RWPE2 (cell line): Measurements from ENCODE around the gene TMPRSS9.
"Not testable (repeated sequence)": the region's sequence is repeated elsewhere in the genome, so short reads cannot be mapped to it uniquely, and the experiment has no call there.

Source experiments
- ATAC-seq: fragments of 200-7000 bp; cut with Tn5 transposase; 3 replicates; pipeline ENCODE4 v1.9.1; 2021; ENCODE audit warnings: low read depth
- DNase-seq: peaks from one replicate; pipeline ENCODE4 v3.0.0-alpha.2; 2020; ENCODE audit warnings: low spot score
- H3K27ac ChIP-seq: fragments of 450-650 bp; 2 replicates; pipeline ENCODE4 v1.5.1; 2017; ENCODE audit warnings: mild to moderate bottlenecking; ENCODE audit not compliant: poor library complexity, severe bottlenecking
- H3K27me3 ChIP-seq: fragments of 250-450 bp; sonication (Bioruptor Pico); 2 replicates; pipeline ENCODE4 v1.5.1; 2021; ENCODE audit warnings: mild to moderate bottlenecking, moderate library complexity; ENCODE audit not compliant: insufficient read depth, poor library complexity, severe bottlenecking
- H3K36me3 ChIP-seq: fragments of 250-450 bp; sonication (Bioruptor Pico); 2 replicates; pipeline ENCODE4 v1.5.1; 2020; ENCODE audit warnings: low read depth, mild to moderate bottlenecking, moderate library complexity
- H3K4me1 ChIP-seq: fragments of 250-450 bp; sonication (Bioruptor Pico); 2 replicates; pipeline ENCODE4 v1.5.1; 2021; ENCODE audit warnings: mild to moderate bottlenecking, moderate library complexity; ENCODE audit not compliant: insufficient read depth, poor library complexity, severe bottlenecking
- H3K4me3 ChIP-seq: fragments of 250-450 bp; sonication (Bioruptor Pico); 2 replicates; pipeline ENCODE4 v1.5.1; 2021; ENCODE audit warnings: mild to moderate bottlenecking, moderate library complexity; ENCODE audit not compliant: severe bottlenecking
- H3K9me3 ChIP-seq: fragments of 250-450 bp; sonication (Bioruptor Pico); 2 replicates; pipeline ENCODE4 v1.5.1; 2021; ENCODE audit warnings: mild to moderate bottlenecking, moderate library complexity; ENCODE audit not compliant: severe bottlenecking
- CTCF ChIP-seq: fragments of 450-650 bp; IDR thresholded peaks from one replicate; pipeline ENCODE4 v1.5.1; 2017; ENCODE audit warnings: mild to moderate bottlenecking, moderate library complexity; ENCODE audit not compliant: poor library complexity, severe bottlenecking

Gene TMPRSS9

GRCh38 chr19:2345794-2346663 is 14.0 kb upstream of the TMPRSS9 start:
- Histone ChIP-seq H3K4me1 (no peaks in the 10 kb centered on the region), H3K4me3 (no peak overlapping the region), H3K36me3 (0 out of 2 replicates have a peak, but pooled peaks cover 3% of the 10 kb centered on the region), H3K9me3 (no peaks in the 10 kb centered on the region), H3K27ac (no peak overlapping the region), H3K27me3 (no peaks in the 10 kb centered on the region)
- no peak for DNase-seq
- no peak for TF ChIP-seq CTCF
- ATAC-seq = no peak

DNA sequence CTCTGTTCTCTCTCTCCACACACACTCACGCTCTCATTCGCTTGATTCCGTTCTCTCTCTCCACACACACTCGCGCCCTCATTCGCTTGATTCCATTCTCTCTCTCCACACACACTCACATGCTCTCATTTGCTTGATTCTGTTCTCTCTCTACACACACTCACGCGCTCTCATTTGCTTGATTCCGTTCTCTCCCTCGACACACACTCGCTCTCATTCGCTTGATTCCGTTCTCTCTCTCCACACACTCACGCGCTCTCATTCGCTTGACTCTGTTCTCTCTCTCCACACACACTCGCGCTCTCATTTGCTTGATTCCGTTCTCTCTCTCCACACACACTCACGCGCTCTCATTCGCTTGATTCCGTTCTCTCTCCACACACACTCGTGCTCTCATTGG is 10.2 kb upstream of the TMPRSS9 start:
- not testable (repeated sequence) for DNase-seq, H3K27ac ChIP-seq, ATAC-seq, H3K36me3 ChIP-seq, H3K9me3 ChIP-seq, H3K27me3 ChIP-seq, H3K4me1 ChIP-seq, H3K4me3 ChIP-seq

GRCh38 chr19:2350656-2351055 is 9.4 kb upstream of the TMPRSS9 start:
- Histone ChIP-seq H3K27ac (no peak overlapping the region), H3K9me3 (no peaks in the 10 kb centered on the region), H3K27me3 (no peaks in the 10 kb centered on the region), H3K4me3 (no peak overlapping the region), H3K36me3 (no peaks in the 10 kb centered on the region), H3K4me1 (no peaks in the 10 kb centered on the region)
- DNase-seq (no peak), ATAC-seq (no peak)
- no peak for TF ChIP-seq CTCF

GRCh38 chr19:2351591-2351990 is 8.5 kb upstream of the TMPRSS9 start:
- no peak for TF ChIP-seq CTCF
- ATAC-seq = no peak
- Histone ChIP-seq H3K9me3 (no peaks in the 10 kb centered on the region), H3K36me3 (no peaks in the 10 kb centered on the region), H3K27me3 (no peaks in the 10 kb centered on the region), H3K4me1 (no peaks in the 10 kb centered on the region), H3K4me3 (no peak overlapping the region), H3K27ac (no peak overlapping the region)
- peak; percentile 59 for DNase-seq

GRCh38 chr19:2352121-2352520 is 7.9 kb upstream of the TMPRSS9 start:
- Histone ChIP-seq H3K36me3 (no peaks in the 10 kb centered on the region), H3K9me3 (no peaks in the 10 kb centered on the region), H3K4me1 (no peaks in the 10 kb centered on the region), H3K27me3 (no peaks in the 10 kb centered on the region), H3K4me3 (no peak overlapping the region), H3K27ac (no peak overlapping the region)
- DNase-seq (peak; percentile 35), ATAC-seq (no peak)
- TF ChIP-seq CTCF = no peak
